ENCODE measurements around the gene CYP2C18.
"Not testable (repeated sequence)": the region's sequence is repeated elsewhere in the genome, so short reads cannot be mapped to it uniquely, and the experiment has no call there.

Gene CYP2C18

GRCh38 chr10:94747838-94748237 lies 64.3 kb downstream of the CYP2C18 start:
- no peak for FAIRE-seq
- TF ChIP-seq CTCF (IDR thresholded peaks at IDR 0.05; ENCODE audit: insufficient read depth, missing control alignments), result no peak
- no peak for DNase-seq (ENCODE audit: insufficient read length, low spot score)

GRCh38 chr10:94757916-94758315 lies 74.4 kb downstream of the CYP2C18 start:
- DNase-seq (ENCODE audit: insufficient read length, low spot score), result no peak
- no peak for FAIRE-seq

GRCh38 chr10:94760586-94761178 lies 77.2 kb downstream of the CYP2C18 start:
- no peak for FAIRE-seq
- DNase-seq (ENCODE audit: insufficient read length, low spot score), result no peak
- no peak for TF ChIP-seq CTCF (IDR thresholded peaks at IDR 0.05; ENCODE audit: insufficient read depth, missing control alignments)

More at GRCh38 chr10:94757916-94758315, 74.4 kb downstream of the CYP2C18 start:
- no peak for TF ChIP-seq CTCF (IDR thresholded peaks at IDR 0.05; ENCODE audit: insufficient read depth, missing control alignments)

- FAIRE-seq (no peak), DNase-seq (ENCODE audit: insufficient read length, low spot score) (no peak)
- TF ChIP-seq CTCF (IDR thresholded peaks at IDR 0.05; ENCODE audit: insufficient read depth, missing control alignments), result no peak
Measured at GRCh38 chr10:94762393-94762792, 78.9 kb downstream of the CYP2C18 start, which contains the start of gene CYP2C19. TSS of gene CYP2C19 (plus strand) at chr10:94762681. CDS start at chr10:94762706, 25 bp downstream.

- DNase-seq (ENCODE audit: insufficient read length, low spot score); FAIRE-seq: not testable (repeated sequence)
Measured at GRCh38 chr10:94775425-94775824, 91.9 kb downstream of the CYP2C18 start.

- FAIRE-seq (no peak), DNase-seq (ENCODE audit: insufficient read length, low spot score) (no peak)
- no peak for TF ChIP-seq CTCF (IDR thresholded peaks at IDR 0.05; ENCODE audit: insufficient read depth, missing control alignments)
Measured at GRCh38 chr10:94777886-94778458, 94.4 kb downstream of the CYP2C18 start.

GRCh38 chr10:94780844-94781243 lies 97.3 kb downstream of the CYP2C18 start:
- no peak for TF ChIP-seq CTCF (IDR thresholded peaks at IDR 0.05; ENCODE audit: insufficient read depth, missing control alignments)
- no peak for DNase-seq (ENCODE audit: insufficient read length, low spot score)
- FAIRE-seq, result no peak
